ENCODE results near the gene SELENON.

Gene SELENON

GRCh38 chr1:25828491-25828890 lies 28.5 kb downstream of the SELENON start:
- Histone ChIP-seq H3K4me1 (ENCODE audit: insufficient read depth, insufficient read length) (peaks cover 4% of the 10 kb centered on the region), H3K4me3 (ENCODE audit: insufficient read length, low read depth) (no peak overlapping the region), H3K36me3 (ENCODE audit: insufficient read depth, insufficient read length, low read length) (peaks cover 91% of the 10 kb centered on the region), H3K9me3 (ENCODE audit: insufficient read depth, low read length) (no peaks in the 10 kb centered on the region), H3K27me3 (ENCODE audit: insufficient read depth, insufficient read length) (no peaks in the 10 kb centered on the region), H3K9ac (ENCODE audit: insufficient read length, low read depth) (no peak overlapping the region)
- no peak for DNase-seq (ENCODE audit: low read depth, low spot score)
- TF ChIP-seq SUZ12 (IDR thresholded peaks at IDR 0.05; ENCODE audit: extremely low read depth, insufficient read depth, insufficient read length) (no peak), ZNF274 (IDR thresholded peaks at IDR 0.05; ENCODE audit: low read depth, low read length) (no peak), YY1 (IDR thresholded peaks at IDR 0.05; ENCODE audit: insufficient read depth, insufficient read length) (no peak)

DNA sequence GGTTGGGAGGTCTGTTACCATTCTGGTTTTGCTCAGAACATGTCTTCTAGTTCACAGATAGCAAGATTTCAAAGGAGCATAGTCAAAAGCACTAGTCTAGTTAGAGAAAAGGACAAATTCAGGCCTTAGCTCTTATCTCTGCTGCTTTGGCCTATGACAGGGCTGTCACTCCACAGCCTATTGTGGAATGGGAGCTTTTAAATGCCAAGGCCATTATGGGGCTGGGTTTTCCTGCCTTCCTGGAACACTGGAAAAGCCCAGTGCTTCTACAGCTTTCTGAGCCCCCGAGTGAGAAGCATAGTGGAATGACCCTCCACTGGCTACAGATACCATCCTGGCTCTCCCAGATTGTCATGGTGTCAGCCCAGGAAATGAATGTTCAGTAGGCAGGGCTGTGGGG lies 29.1 kb downstream of the SELENON start:
- TF ChIP-seq ZNF274 (IDR thresholded peaks at IDR 0.05; ENCODE audit: low read depth, low read length) (no peak), YY1 (IDR thresholded peaks at IDR 0.05; ENCODE audit: insufficient read depth, insufficient read length) (no peak), SUZ12 (IDR thresholded peaks at IDR 0.05; ENCODE audit: extremely low read depth, insufficient read depth, insufficient read length) (no peak)
- Histone ChIP-seq H3K9ac (ENCODE audit: insufficient read length, low read depth) (no peak overlapping the region), H3K27me3 (ENCODE audit: insufficient read depth, insufficient read length) (no peaks in the 10 kb centered on the region), H3K36me3 (ENCODE audit: insufficient read depth, insufficient read length, low read length) (peaks cover 91% of the 10 kb centered on the region), H3K9me3 (ENCODE audit: insufficient read depth, low read length) (no peaks in the 10 kb centered on the region), H3K4me3 (ENCODE audit: insufficient read length, low read depth) (no peak overlapping the region), H3K4me1 (ENCODE audit: insufficient read depth, insufficient read length) (peaks cover 4% of the 10 kb centered on the region)
- no peak for DNase-seq (ENCODE audit: low read depth, low spot score)

DNA sequence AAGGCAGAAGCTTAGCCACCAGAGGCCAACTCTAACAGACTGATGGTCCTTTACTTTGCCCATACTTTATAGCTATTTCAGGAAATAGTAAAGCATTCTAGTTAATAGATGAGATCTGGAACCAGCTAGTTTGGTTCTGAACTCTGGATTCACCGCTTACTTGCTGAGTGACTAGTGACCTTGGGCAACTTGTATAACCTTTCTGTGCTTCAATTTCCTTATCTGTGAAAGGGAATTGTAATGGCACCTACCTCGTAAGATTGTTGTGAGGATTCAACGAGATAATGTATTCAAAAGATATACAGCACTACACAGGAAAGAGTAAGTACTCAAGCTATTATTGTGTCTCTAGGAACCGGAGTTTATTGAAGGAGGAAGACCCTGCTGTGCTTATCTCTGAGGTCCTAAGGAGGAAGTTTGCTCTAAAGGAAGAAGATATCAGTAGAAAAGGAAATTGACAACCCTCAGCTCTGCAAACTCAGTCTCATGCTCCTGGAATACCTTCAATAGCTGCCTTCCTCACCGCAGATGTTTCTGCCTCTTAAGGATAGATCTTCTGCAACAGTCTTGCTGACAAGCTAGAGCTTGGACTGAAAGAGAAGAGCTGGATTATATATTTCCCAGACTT lies 31.7 kb downstream of the SELENON start:
- no peak for DNase-seq (ENCODE audit: low read depth, low spot score)
- Histone ChIP-seq H3K27me3 (ENCODE audit: insufficient read depth, insufficient read length) (no peaks in the 10 kb centered on the region), H3K4me1 (ENCODE audit: insufficient read depth, insufficient read length) (peaks cover under 1% of the 10 kb centered on the region), H3K4me3 (ENCODE audit: insufficient read length, low read depth) (no peak overlapping the region), H3K9me3 (ENCODE audit: insufficient read depth, low read length) (no peaks in the 10 kb centered on the region), H3K36me3 (ENCODE audit: insufficient read depth, insufficient read length, low read length) (peaks cover 96% of the 10 kb centered on the region), H3K9ac (ENCODE audit: insufficient read length, low read depth) (no peak overlapping the region)
- TF ChIP-seq SUZ12 (IDR thresholded peaks at IDR 0.05; ENCODE audit: extremely low read depth, insufficient read depth, insufficient read length) (no peak), YY1 (IDR thresholded peaks at IDR 0.05; ENCODE audit: insufficient read depth, insufficient read length) (no peak), ZNF274 (IDR thresholded peaks at IDR 0.05; ENCODE audit: low read depth, low read length) (no peak)

DNA sequence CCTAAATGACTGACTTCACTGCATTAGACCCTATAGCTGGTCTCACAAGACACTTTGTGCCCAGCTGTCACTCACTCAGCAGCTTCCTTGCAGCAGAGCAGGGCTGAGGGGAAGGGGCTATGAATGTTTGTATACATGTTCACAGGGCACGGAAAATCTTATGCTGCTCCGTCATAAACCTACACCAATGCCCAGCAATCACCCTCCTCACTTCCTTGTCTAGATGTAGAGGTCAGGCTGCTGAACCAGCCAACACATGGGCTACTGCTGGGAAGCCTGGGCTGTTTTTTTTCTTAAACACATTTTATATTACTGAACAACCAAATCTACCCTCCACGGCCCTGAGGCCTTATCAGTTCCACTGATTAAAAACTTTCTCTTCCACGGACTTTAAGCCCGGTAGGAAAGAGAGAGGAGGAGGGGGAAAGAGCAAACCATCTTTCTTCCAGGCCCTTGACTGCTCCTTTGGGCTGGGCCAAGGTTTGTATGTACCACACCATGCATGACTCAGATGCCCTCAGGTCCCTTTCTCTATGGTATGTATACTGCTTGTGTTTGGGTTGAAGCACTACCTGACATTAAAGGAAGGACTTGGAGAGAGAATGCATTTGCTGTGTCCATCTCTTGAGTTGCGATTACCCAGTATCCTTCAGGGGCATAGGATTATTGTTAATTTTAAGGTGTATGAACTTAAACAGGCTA lies 32.5 kb downstream of the SELENON start:
- Histone ChIP-seq H3K4me3 (ENCODE audit: insufficient read length, low read depth) (no peak overlapping the region), H3K9me3 (ENCODE audit: insufficient read depth, low read length) (no peaks in the 10 kb centered on the region), H3K4me1 (ENCODE audit: insufficient read depth, insufficient read length) (no peaks in the 10 kb centered on the region), H3K27me3 (ENCODE audit: insufficient read depth, insufficient read length) (no peaks in the 10 kb centered on the region), H3K36me3 (ENCODE audit: insufficient read depth, insufficient read length, low read length) (peaks cover 98% of the 10 kb centered on the region), H3K9ac (ENCODE audit: insufficient read length, low read depth) (no peak overlapping the region)
- no peak for TF ChIP-seq SUZ12 (IDR thresholded peaks at IDR 0.05; ENCODE audit: extremely low read depth, insufficient read depth, insufficient read length)
- TF ChIP-seq ZNF274 (IDR thresholded peaks at IDR 0.05; ENCODE audit: low read depth, low read length), result no peak
- no peak for TF ChIP-seq YY1 (IDR thresholded peaks at IDR 0.05; ENCODE audit: insufficient read depth, insufficient read length)
- DNase-seq (ENCODE audit: low read depth, low spot score), result no peak

GRCh38 chr1:25833158-25833557 lies 33.2 kb downstream of the SELENON start:
- no peak for DNase-seq (ENCODE audit: low read depth, low spot score)
- H3K9me3 ChIP-seq (ENCODE audit: insufficient read depth, low read length), result no peaks in the 10 kb centered on the region

DNA sequence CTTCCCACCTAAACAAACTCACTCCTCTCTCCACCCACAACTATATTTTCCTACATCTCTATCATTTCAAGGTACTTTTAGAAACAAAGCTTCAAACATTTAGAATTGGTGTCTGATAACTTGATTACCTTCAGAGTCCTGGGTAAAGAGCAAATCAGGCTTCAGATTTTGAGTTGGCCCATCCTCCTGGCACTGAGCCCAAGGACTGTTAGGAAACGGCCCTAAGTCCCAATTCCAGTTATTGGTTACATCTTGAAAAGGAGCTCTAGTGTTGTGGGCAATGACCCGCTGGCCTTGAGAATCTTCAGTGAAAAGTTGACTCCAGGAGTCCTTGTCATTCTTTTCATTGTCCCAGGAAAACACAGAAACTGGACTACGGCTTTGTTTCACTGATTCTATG lies 34.9 kb downstream of the SELENON start:
- Histone ChIP-seq H3K9me3 (ENCODE audit: insufficient read depth, low read length) (no peaks in the 10 kb centered on the region), H3K36me3 (ENCODE audit: insufficient read depth, insufficient read length, low read length) (peaks cover 74% of the 10 kb centered on the region), H3K4me3 (ENCODE audit: insufficient read length, low read depth) (no peak overlapping the region), H3K9ac (ENCODE audit: insufficient read length, low read depth) (no peak overlapping the region), H3K27me3 (ENCODE audit: insufficient read depth, insufficient read length) (no peaks in the 10 kb centered on the region), H3K4me1 (ENCODE audit: insufficient read depth, insufficient read length) (no peaks in the 10 kb centered on the region)
- DNase-seq (ENCODE audit: low read depth, low spot score), result no peak
- TF ChIP-seq YY1 (IDR thresholded peaks at IDR 0.05; ENCODE audit: insufficient read depth, insufficient read length) (no peak), SUZ12 (IDR thresholded peaks at IDR 0.05; ENCODE audit: extremely low read depth, insufficient read depth, insufficient read length) (no peak), ZNF274 (IDR thresholded peaks at IDR 0.05; ENCODE audit: low read depth, low read length) (no peak)

More at GRCh38 chr1:25833158-25833557, 33.2 kb downstream of the SELENON start:
- no peak overlapping the region for H3K4me3 ChIP-seq (ENCODE audit: insufficient read length, low read depth)
- TF ChIP-seq ZNF274 (IDR thresholded peaks at IDR 0.05; ENCODE audit: low read depth, low read length) (no peak), SUZ12 (IDR thresholded peaks at IDR 0.05; ENCODE audit: extremely low read depth, insufficient read depth, insufficient read length) (no peak), YY1 (IDR thresholded peaks at IDR 0.05; ENCODE audit: insufficient read depth, insufficient read length) (no peak)
- no peaks in the 10 kb centered on the region for H3K27me3 ChIP-seq (ENCODE audit: insufficient read depth, insufficient read length)
- H3K4me1 ChIP-seq (ENCODE audit: insufficient read depth, insufficient read length), result no peaks in the 10 kb centered on the region
- H3K9ac ChIP-seq (ENCODE audit: insufficient read length, low read depth), result no peak overlapping the region
- H3K36me3 ChIP-seq (ENCODE audit: insufficient read depth, insufficient read length, low read length), result peaks cover 91% of the 10 kb centered on the region

GRCh38 chr1:25836695-25837094 lies 36.7 kb downstream of the SELENON start:
- H3K4me3 ChIP-seq (ENCODE audit: insufficient read length, low read depth), result no peak overlapping the region
- TF ChIP-seq ZNF274 (IDR thresholded peaks at IDR 0.05; ENCODE audit: low read depth, low read length) (no peak), YY1 (IDR thresholded peaks at IDR 0.05; ENCODE audit: insufficient read depth, insufficient read length) (no peak), SUZ12 (IDR thresholded peaks at IDR 0.05; ENCODE audit: extremely low read depth, insufficient read depth, insufficient read length) (no peak)
- H3K9me3 ChIP-seq (ENCODE audit: insufficient read depth, low read length), result no peaks in the 10 kb centered on the region
- no peak for DNase-seq (ENCODE audit: low read depth, low spot score)
- no peaks in the 10 kb centered on the region for H3K4me1 ChIP-seq (ENCODE audit: insufficient read depth, insufficient read length)
- peaks cover 56% of the 10 kb centered on the region for H3K36me3 ChIP-seq (ENCODE audit: insufficient read depth, insufficient read length, low read length)
- H3K9ac ChIP-seq (ENCODE audit: insufficient read length, low read depth), result no peak overlapping the region
- H3K27me3 ChIP-seq (ENCODE audit: insufficient read depth, insufficient read length), result no peaks in the 10 kb centered on the region
